ENCODE results near the gene SYNE2.
"Not testable (repeated sequence)": the region's sequence is repeated elsewhere in the genome, so short reads cannot be mapped to it uniquely, and the experiment has no call there.

SYNE2 gene

GRCh38 chr14:63852817-63853731 lies at the start of gene SYNE2:
SYNE2 (plus strand) TSS chr14:63853004; CDS start chr14:63909149, 56,145 bp downstream.
- peak; percentile 58 to 65 for DNase-seq (ENCODE audit: low read depth in 2 of 2, low spot score in 1 of 2)

- DNase-seq (ENCODE audit: low read depth in 2 of 2, low spot score in 1 of 2), result not testable (repeated sequence)
Observed at GRCh38 chr14:63803221-63803791, 49.5 kb upstream of the SYNE2 start.

- DNase-seq (ENCODE audit: low read depth in 2 of 2, low spot score in 1 of 2), result not testable (repeated sequence)
Observed at GRCh38 chr14:63806064-63806463, 46.7 kb upstream of the SYNE2 start.

GRCh38 chr14:63811692-63812091 lies 41.1 kb upstream of the SYNE2 start:
- DNase-seq (ENCODE audit: low read depth in 2 of 2, low spot score in 1 of 2), result not testable (repeated sequence)

GRCh38 chr14:63833728-63834127 lies 19.1 kb upstream of the SYNE2 start:
- no peak for DNase-seq (ENCODE audit: low read depth in 2 of 2, low spot score in 1 of 2)

- peak; percentile 34 to 54 for DNase-seq (ENCODE audit: low read depth in 2 of 2, low spot score in 1 of 2)
Observed at GRCh38 chr14:63840981-63841380, 11.8 kb upstream of the SYNE2 start.

GRCh38 chr14:63843796-63844195 lies 9.0 kb upstream of the SYNE2 start:
- no peak for DNase-seq (ENCODE audit: low read depth in 2 of 2, low spot score in 1 of 2)

- no peak for DNase-seq (ENCODE audit: low read depth in 2 of 2, low spot score in 1 of 2)
Observed at GRCh38 chr14:63848890-63849289, 3.9 kb upstream of the SYNE2 start.

GRCh38 chr14:63852271-63852816 lies 460 bp upstream of the SYNE2 start:
- DNase-seq (ENCODE audit: low read depth in 2 of 2, low spot score in 1 of 2), result no peak

GRCh38 chr14:63853831-63854293 lies 1.1 kb downstream of the SYNE2 start:
- peak; percentile 11 to 33 for DNase-seq (ENCODE audit: low read depth in 2 of 2, low spot score in 1 of 2)

- DNase-seq (ENCODE audit: low read depth in 2 of 2, low spot score in 1 of 2), result no peak
Observed at GRCh38 chr14:63854330-63854729, 1.5 kb downstream of the SYNE2 start.

- no peak for DNase-seq (ENCODE audit: low read depth in 2 of 2, low spot score in 1 of 2)
Observed at GRCh38 chr14:63855281-63855680, 2.5 kb downstream of the SYNE2 start.

GRCh38 chr14:63857466-63858030 lies 4.7 kb downstream of the SYNE2 start:
- no peak for DNase-seq (ENCODE audit: low read depth in 2 of 2, low spot score in 1 of 2)

GRCh38 chr14:63860146-63860545 lies 7.3 kb downstream of the SYNE2 start:
- no peak for DNase-seq (ENCODE audit: low read depth in 2 of 2, low spot score in 1 of 2)

GRCh38 chr14:63862163-63862562 lies 9.4 kb downstream of the SYNE2 start:
- DNase-seq (ENCODE audit: low read depth in 2 of 2, low spot score in 1 of 2), result no peak

GRCh38 chr14:63863004-63863403 lies 10.2 kb downstream of the SYNE2 start:
- DNase-seq (ENCODE audit: low read depth in 2 of 2, low spot score in 1 of 2), result no peak

- DNase-seq (ENCODE audit: low read depth in 2 of 2, low spot score in 1 of 2), result not testable (repeated sequence)
Observed at GRCh38 chr14:63864775-63865174, 12.0 kb downstream of the SYNE2 start.

- DNase-seq (ENCODE audit: low read depth in 2 of 2, low spot score in 1 of 2), result no peak
Observed at GRCh38 chr14:63867933-63868921, 15.4 kb downstream of the SYNE2 start.

- DNase-seq (ENCODE audit: low read depth in 2 of 2, low spot score in 1 of 2), result not testable (repeated sequence)
Observed at GRCh38 chr14:63869940-63870752, 17.3 kb downstream of the SYNE2 start.

- not testable (repeated sequence) for DNase-seq (ENCODE audit: low read depth in 2 of 2, low spot score in 1 of 2)
Observed at GRCh38 chr14:63870753-63871037, 17.9 kb downstream of the SYNE2 start.
